HG03039 (cell line): ENCODE measurements around the gene CCL11.

Experiments
- ATAC-seq: cut with Tn5 transposase; IDR thresholded peaks from one replicate; pipeline ENCODE4 v1.9.1; 2021; ENCODE audit warnings: mild to moderate bottlenecking, moderate library complexity; ENCODE audit not compliant: unreplicated experiment

CCL11 gene

GRCh38 chr17:34285286-34285792, at the start of gene CCL11:
Gene CCL11 (plus strand): TSS chr17:34285742. CDS start chr17:34285809, 67 bp downstream.
- ATAC-seq = no peak

GRCh38 chr17:34236281-34236892, 49.2 kb upstream of the CCL11 start:
- no peak for ATAC-seq

GRCh38 chr17:34237458-34237857, 48.1 kb upstream of the CCL11 start:
- no peak for ATAC-seq

- ATAC-seq = no peak
Observed at GRCh38 chr17:34241062-34241461, 44.5 kb upstream of the CCL11 start.

- ATAC-seq = no peak
Observed at GRCh38 chr17:34242587-34243363, 42.8 kb upstream of the CCL11 start.

GRCh38 chr17:34243364-34244320, 41.9 kb upstream of the CCL11 start:
- ATAC-seq = no peak

- no peak for ATAC-seq
Observed at GRCh38 chr17:34245351-34245905, 40.1 kb upstream of the CCL11 start.

GRCh38 chr17:34246446-34246845, 39.1 kb upstream of the CCL11 start:
- no peak for ATAC-seq

- no peak for ATAC-seq
Observed at GRCh38 chr17:34246881-34247280, 38.7 kb upstream of the CCL11 start.

GRCh38 chr17:34248511-34249024, 37.0 kb upstream of the CCL11 start:
- no peak for ATAC-seq

- ATAC-seq = no peak
Observed at GRCh38 chr17:34249061-34249460, 36.5 kb upstream of the CCL11 start.

GRCh38 chr17:34249478-34249877, 36.1 kb upstream of the CCL11 start:
- ATAC-seq = no peak

- ATAC-seq = no peak
Observed at GRCh38 chr17:34251186-34251585, 34.4 kb upstream of the CCL11 start.

- no peak for ATAC-seq
Observed at GRCh38 chr17:34252095-34252443, 33.5 kb upstream of the CCL11 start.

- no peak for ATAC-seq
Observed at GRCh38 chr17:34252444-34253138, 33.0 kb upstream of the CCL11 start.

- ATAC-seq = no peak
Observed at GRCh38 chr17:34253139-34253525, 32.4 kb upstream of the CCL11 start.

- no peak for ATAC-seq
Observed at GRCh38 chr17:34254146-34254545, 31.4 kb upstream of the CCL11 start.

- no peak for ATAC-seq
Observed at GRCh38 chr17:34254651-34255380, 30.7 kb upstream of the CCL11 start, which contains the start of gene CCL2. Gene CCL2 (plus strand): TSS chr17:34255285. CDS start chr17:34255350, 65 bp downstream.

GRCh38 chr17:34255381-34255732, 30.2 kb upstream of the CCL11 start:
- ATAC-seq = no peak
